Germinal center (tissue), 1 donor: ENCODE results near the gene MBP.

ENCODE experiments used
- DNase-seq: peaks from one replicate; pipeline ENCODE4 v3.0.0; 2012; ENCODE audit warnings: mixed read lengths, low spot score

Gene MBP

DNA sequence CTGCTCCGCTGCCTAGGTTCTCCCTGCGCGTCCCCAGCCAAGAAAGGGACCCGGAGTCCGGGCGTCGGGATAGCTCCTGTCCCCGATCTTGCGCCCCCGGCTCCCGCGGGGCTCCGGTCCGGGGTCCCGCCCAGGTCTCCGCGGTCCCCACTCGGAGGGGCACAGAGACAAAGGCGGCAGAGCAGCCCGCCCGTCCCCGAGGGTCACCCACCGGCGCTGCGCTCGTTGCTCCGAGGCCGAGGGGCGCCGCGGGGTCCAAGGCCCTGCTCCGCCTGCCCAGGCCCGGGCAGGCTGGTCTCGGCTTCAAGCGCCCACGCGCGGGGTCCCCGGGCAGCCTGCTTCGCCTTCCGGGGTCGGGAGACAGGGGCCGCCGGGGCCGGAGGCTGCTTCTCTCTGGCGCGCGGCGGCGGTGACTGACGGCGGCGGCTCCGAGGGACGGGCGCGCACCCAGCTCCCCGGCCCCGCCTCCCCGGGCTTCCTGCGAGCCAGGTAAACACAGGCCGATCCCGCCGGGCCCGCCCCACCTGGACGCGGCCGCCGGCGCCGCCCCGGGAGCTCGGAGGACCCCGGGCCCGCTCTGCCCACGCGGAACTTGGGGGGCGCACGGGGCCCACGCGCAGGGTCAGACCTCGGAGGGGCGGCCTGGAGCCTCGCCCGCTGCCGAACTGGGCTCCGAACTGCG, at the start of gene MBP:
Gene MBP (minus strand): TSS at position 415 of the 682 bp plus-strand sequence. CDS start 27,522 bp downstream, outside the sequence.
- peak; percentile 71 for DNase-seq

DNA sequence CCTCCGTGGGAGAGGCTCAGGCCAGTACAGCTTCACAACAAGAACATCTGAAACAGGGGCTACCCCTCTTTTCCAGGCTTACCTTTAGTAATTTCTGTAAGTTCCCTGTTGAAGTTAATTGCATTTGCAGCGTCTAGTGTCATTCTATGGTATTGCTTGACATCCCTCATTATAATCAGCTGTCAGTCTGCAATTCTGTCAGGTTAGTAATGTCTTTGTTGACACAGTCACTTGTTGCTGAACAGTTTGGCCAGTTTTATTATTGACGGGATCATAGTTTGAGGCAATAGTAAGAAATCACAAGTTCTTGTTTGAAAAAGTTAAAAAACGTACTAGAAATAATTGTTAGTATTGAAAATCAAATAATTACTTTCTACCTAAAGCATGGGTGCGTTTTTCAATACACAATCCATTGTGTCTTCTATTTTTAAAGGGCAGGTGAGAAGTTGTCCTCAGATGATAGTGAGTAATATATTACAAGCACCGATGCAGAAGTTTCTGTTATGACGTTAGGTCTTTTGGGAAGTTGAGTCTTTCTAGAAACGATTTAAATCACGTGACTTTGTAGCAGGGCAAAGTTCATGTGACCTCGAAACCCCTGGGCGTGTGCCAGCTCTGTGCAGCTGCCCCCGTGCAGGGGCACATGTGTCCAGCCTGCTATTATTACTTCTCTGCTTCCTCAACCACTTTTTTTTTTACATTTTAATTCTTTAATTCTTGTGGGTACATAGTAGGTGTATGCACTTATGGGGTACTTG, 49.5 kb upstream of the MBP start:
- no peak for DNase-seq

DNA sequence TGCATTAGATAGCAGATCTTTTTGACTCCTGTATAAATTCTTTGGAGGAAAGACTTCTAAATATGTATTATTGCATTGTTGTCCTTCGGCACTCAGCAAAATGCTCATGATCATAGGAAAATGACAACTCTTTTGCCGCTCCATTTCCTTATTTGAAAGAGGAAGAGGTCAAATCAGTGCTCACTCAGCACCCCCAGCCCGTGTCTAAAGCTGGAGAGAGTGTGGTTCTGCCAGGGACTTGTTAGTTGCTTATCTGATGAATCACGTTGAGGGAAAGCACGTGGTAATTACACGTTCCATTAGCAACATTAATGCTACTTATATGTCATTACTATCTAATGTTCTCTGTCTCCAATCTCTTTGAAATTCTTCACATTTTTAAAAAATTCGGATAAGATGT, 46.0 kb upstream of the MBP start:
- DNase-seq: no peak

DNA sequence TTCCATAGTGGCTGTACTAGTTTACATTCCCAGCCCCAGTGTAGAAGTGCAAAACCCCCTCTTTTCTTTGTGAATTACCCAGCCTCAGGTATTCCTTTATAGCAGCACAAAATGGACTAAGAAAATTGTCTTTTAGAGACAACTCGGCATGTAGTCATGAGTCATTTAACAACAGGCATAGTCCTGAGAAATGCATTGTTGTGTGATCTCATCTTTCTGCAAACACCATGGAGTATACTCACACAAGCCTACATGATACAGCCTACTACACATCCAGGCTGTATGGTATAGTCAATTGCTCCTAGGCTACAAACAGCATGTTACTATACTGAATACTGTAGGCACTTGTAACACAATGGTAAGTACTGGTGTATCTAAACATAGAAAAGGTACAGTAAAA, 44.4 kb upstream of the MBP start:
- no peak for DNase-seq

DNA sequence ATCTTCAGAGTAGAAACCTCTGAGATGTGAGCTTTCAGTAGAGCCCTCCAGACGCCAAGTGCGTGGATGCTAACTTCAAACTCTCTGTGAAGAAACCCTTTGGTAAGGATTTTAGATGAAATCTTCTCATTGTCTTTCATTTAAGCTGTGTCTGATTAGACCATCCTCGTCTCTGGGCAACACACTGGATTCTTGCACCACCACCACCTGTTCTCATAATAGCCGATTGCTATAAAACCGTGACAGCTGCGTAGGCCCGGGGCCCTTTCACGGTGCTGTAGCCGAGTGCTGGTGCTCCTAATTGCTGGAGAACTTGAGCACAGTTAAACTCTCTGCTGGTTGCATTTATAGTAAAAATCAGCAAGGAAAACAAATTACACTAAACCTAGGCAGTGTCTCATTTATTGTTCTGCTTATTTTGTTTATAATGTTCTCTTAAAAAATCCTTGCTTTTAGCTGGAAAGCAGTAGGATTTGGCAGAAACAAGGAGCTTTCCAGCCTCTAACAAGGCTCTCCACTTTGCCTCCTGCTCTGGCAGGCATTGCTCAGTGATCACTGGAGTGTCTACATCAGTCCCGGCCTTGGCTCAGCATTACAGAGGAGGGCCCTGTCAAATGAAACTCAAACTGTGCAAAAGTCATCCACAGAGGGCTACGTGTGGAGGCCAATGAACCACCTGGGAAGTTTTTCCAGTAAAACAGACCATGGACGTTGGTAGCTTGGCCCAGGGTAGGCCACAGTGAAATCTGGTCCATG, 40.9 kb upstream of the MBP start:
- no peak for DNase-seq

DNA sequence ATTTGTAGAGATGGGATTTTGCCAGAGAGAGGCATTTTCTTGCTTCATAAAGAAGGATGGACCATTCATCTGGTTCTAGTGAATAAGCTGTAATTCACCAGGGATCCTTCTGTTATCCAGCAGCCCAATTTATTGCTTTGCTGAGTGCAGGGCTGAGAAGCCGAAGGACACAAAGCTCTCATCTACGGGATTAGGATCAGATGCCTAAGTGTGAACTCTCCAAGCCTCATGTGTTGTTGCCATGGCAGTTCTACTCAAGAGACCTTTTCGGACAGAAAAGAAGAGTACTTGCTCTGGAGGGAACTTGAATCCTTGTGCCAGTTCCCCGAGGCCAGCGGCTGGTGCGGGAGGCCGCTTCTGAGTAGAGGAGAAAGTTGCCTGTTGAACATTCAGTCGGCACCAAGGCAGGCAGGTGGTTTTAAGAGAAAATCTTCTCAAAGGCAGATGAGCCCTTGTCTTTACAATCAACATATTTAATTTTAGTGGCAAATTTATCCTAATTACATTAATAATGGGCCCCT, 38.4 kb upstream of the MBP start:
- no peak for DNase-seq

DNA sequence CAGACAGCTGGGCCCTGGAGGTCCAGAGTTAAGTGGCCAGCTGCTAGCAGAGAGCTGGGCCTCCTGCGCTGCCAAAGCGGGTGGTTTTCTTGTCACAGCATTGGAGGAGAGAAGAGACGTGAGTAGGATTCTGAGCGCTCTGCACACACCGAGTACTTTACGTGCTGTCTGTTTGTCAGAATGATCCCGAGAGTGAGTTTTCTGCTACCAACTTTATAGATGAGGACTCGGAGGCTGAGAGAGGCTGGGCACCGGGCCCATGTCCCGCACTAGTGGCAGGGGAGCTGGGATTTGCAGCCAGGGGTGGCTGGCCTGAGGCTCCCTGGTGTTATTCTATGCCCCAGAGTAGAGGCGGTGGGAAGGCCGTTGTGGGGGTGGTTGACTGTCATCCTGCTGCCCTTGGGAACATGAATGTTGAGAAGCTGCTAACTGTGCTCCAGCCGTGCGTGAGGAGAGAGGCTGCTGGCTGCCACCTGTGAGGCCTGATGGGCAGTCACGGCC, 36.3 kb upstream of the MBP start:
- DNase-seq: no peak

DNA sequence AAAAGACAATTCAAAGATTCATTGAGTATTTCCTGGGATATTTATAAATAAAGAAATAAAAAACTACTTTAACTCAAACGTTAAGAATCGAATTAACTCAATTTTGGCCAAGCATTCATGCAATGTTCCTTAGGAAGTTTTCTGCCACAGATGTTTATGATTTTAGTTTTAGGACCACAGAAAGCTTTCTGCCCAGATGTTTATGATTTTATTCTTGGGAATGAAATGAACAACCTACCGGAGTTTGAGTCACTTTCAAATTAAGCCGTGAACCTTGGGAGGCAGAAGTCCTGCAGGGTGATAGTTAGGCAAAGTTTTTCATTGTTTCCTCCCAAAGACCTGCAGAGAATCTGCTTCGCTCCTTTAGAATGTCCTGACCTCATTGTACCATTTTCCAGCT, 34.7 kb upstream of the MBP start:
- no peak for DNase-seq

DNA sequence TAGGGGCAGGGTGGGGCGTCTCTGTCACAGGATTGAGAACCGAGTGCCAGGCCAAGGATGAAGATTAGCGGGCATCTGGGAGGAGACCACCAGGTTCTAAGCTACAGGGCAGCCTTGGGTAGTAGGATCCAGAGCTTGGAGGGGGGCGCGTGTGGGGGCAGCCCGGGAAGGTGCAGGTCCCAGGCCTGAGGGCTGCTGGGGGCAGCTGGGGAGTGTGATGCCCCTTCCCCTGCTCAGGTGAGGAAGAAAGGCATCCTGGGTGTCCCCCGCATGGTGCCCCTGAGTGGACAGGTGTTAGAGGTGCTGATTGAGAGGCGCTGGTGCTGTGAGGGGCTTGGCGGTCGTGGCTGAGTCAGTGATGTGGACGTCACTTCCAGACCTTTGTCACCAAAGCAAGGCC, 33.9 kb upstream of the MBP start:
- DNase-seq: no peak

DNA sequence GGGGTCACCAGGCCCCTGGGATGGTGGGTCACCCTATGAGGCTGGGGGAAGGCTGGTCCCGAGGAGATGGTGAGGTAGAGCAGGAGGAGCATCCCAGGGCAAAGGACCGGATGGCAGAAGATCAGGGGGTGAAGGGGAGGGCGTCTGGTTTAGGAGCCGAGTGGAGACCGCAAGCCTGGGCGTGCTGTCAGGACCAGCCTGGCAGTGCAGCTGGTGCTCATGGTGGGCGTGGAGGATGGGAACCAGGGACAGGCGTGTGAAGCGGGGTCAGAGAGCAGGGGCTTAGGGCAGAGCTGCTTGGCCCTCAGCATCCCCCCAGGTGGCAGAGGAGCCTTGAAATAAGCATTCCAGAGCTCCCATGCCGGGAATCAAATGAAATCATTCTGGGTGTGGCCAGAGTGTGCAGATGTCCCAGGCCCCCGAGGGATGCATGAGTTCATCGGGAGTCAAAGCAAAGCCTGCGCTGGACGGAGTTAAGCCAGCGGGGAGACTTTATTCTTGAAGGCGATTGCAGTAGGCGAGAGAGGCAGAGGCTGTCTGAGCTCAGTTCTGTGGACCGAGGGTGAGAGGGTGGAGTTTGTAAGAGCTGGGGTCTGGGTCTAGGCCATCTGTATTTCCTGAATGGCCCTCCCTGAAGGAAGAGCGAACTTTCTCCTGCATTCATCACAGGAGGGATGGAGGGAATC, 33.1 kb upstream of the MBP start:
- DNase-seq: no peak

DNA sequence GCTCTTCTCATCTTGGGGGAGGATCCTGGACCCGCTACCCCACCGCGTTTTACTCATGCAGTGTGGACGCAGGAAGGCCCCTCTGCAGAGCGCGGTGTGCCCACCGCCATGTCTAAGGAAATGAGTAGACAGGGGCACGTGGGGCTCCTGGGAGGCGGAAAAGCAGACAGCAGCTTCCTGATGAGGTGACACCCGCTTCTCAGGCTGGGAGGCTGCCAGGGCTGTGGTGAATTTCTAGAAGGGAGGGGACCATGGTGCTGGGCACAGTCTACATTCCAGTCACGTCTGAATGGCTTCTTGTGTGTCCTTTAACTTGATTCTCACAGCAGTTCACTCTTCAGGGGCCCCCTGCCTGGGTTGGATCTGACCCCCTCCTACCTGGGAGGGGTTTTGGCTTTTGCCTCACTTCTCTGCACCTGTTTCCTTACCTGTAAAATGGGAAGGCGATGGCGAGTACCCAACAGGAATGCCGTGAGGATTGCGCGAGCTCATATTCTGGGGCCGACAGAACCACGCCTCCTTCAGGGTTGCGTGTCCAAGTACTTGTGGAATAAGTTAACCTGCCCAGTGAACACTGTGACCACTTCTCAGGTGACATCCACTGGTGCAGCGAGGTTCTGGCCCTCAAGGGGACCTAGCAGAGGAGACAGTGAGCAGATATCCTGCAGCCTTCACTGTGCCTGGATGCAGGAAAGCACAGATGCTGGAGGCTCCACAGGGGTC, 32.3 kb upstream of the MBP start:
- DNase-seq: no peak

DNA sequence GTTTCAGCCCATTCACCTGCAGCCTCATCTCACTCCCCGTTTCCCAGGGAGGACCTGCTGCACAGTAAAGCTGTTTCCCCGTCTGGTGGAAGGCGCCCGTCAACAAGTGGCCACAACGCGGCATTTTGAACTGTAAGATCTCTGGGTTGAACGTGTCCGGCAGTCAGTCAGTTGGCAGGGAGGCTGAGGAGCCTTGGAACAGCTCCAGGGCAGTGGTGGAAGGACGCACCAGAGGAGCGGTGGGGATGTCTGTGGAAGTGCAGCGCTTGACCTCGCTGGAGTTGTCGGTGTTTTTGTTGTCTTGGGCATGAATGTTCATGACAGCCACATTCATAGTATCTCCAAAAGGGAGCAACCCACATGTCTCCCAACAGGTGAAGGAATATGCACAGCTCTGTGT, 31.4 kb upstream of the MBP start:
- no peak for DNase-seq

DNA sequence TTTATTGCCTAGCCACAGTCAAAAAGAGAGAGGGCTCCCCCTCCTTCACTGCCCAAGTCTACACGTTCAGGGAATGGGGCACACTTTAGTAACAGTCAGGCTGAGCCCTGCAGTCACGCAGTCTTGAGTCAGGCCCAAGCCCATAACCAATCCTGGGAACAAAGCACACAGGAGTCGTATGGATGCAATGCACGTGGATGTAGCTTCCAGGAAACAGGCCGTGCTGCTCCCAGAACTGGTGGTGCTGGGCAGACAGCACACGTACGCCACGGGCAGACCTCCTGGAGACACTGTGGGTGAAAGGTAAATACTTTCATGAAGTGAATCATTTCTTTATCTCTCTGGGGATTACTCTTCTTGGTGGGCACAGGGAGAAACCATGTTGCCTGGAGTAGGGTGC, 30.0 kb upstream of the MBP start:
- DNase-seq: no peak

DNA sequence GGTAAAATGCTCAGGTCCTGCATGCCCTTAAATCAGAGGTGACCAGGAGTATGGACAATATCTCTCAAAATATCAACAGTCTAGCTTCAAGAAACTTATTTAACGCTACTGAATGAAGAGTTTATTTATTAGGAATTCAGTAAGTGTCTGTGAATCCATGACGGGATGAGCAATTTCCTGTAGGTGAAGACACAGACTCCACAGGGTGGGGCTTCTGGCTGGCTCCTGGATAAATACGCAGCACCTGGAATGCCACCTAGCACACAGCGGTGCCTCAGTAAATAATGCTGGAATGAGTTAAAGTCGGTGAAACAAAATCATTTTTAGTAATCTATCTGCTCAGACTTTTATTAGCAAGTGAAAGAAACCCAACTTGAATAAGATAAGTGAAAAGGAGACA, 29.4 kb upstream of the MBP start:
- no peak for DNase-seq

DNA sequence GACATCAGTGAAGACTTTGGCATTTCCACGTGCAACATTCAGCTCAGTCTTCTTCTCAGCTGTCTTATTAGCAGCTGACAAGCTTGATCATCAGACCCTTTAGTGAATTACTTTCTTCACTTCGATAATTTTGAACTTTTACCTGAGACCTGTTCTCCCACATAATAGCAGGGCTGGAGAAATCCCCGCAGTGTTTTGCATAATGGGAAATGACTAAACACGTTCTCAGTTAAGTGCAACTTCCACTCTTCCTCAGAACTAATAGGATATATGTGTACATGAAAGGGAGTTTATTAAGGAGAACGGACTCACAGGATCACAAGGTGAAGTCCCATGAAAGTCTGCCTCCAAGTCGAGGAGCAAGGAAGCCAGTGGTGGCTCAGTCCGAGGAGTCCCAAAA, 28.8 kb upstream of the MBP start:
- DNase-seq: no peak

DNA sequence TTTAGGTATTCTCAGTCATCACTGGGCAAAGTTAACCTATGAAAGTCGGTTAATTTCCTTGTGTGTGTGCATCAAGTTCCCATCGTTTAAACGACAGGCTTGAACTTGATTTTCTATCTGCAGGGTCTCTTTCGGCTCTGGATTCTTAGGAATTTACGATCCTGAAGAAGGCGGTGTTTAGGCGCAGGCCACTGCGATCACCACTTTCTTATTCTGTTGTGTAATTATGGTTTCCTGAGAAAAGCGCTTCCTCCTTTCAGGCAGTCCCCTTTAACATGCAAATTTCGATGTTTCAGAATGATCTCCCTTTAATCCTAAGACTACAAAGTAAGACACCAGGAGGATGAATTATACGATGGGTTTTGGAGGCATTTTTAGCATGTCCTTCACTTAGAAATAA, 27.9 kb upstream of the MBP start:
- DNase-seq: no peak

DNA sequence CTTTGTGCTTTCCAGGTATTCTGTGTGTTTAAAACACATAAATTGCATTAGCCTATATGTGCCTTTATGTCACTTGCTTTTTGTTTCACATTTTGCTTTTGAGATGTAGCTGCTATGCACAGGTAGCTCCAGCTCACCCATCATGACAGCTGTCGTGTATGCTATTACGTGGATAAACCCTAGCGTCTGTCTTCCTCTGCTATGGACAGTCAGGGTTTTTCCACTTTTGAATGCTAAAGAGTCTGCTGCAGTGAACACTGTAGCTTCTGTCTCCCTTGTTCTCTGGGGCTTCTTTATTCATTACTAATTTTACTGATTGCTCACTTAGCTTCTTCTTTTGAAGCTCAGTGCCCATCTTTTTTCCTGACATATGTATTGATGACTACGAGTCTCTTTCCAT, 24.7 kb upstream of the MBP start:
- no peak for DNase-seq

DNA sequence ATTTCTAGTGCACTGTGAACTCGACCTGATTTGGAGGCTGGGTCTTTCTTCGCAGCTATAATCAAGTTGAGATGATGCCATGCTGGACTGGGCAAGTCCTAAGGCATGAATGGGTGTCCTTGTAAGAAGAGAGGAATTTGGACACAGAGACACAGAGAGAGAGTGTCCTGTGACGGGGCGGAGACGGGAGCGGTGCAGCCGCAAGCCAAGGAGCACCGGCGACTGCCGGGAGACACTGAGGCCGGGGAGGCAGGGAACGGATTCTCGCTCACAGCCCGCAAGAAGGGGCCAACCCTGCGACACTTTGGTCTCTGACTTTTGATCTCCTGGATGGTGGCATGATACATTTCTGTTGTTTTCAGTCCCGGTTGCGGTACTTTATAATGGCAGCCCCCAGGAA, 22.4 kb upstream of the MBP start:
- no peak for DNase-seq

DNA sequence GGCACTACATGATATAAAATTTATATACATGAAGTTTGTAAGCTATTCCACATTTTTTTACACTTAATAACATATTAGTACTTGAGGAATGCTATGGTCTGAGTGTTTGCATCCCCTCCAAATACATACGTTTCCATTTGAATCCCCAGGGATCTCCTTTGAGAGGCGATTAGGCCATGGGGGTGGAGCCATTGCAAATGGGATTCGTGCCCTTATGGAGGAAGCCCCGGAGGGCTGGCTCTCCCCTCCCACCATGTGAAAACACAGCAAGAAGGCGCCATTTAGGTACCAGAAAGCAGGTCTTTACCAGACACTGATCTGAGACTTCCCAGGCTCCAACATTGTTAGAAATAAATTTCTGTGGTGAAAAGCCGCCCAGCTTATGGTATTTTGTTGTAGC, 20.8 kb upstream of the MBP start:
- no peak for DNase-seq

DNA sequence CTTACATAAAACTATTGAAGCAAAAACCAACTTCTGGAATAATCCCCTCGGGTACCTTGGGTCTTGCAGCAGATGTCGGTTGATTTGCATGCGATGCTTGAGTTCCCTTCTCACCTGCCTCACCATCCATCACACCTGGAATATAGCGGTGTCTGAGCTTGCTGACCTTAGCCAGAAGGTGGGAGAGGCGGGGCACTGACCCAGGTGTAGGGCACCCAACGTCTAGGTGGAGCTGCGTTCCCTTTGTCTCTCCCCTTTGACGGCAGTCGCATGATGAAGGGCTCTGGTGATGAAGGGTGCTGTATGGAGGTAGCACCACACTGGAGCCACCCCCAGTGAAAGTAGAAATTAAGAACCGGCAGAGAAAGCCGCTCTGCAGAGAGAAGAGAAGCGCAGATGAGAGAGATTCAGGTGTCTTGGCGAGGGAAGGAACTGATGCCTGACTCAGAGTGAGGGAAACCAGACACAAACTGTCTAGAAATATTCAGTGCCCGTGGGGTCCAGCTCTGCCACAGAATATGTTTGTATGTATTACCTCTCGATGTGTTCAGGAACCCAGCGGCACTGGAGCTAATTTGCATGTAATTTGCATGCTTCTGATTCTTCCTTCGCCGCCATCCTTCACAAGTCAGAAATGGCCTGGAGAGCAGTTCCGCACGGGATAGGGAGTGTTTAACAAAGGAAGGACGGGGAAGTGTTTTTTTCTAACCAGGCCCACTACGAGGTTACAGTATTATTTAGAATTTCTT, 19.4 kb upstream of the MBP start:
- DNase-seq: peak; percentile 71
